Testis (tissue), 2 donors: ENCODE results near the gene DLAT.

ENCODE experiments used
- POLR2A ChIP-seq: fragments of 450-650 bp; IDR thresholded peaks from one replicate; pipeline ENCODE4 v1.6.1; 2017; ENCODE audit warnings: antibody characterized with exemption, mild to moderate bottlenecking, moderate library complexity
- TF ChIP-seq, protein P1 (sequence below), 3 experiments: fragments of 450-650 bp in 2 of 3; fragments of 200-600 bp in 1 of 3; sonication (generic) in 1 of 3; IDR thresholded peaks; one replicate each; pipeline ENCODE4 v1.5.1; 2016 to 2019; ENCODE audit warnings: antibody characterized with exemption in 3 of 3, mild to moderate bottlenecking in 2 of 3, moderate library complexity in 1 of 3

DNA sequence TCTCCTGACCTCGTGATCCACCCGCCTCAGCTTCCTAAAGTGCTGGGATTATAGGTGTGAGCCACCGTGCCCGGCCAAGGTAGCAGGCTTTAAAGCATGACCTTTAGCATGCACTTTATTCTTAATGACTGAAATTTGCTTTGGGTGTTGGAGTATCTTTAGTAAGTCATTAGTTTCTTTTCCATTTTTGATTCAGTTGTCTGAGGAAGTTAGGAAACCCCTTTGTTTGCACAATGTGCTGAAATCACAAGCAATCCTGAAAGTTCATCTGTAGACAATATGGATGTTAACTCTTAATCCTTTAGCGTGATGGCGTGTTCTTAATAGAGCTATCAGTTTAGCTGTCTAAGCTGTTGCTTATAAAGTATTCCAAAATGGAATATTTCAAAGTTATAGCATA is 78.2 kb downstream of the DLAT start:
- TF ChIP-seq, protein P1, sequence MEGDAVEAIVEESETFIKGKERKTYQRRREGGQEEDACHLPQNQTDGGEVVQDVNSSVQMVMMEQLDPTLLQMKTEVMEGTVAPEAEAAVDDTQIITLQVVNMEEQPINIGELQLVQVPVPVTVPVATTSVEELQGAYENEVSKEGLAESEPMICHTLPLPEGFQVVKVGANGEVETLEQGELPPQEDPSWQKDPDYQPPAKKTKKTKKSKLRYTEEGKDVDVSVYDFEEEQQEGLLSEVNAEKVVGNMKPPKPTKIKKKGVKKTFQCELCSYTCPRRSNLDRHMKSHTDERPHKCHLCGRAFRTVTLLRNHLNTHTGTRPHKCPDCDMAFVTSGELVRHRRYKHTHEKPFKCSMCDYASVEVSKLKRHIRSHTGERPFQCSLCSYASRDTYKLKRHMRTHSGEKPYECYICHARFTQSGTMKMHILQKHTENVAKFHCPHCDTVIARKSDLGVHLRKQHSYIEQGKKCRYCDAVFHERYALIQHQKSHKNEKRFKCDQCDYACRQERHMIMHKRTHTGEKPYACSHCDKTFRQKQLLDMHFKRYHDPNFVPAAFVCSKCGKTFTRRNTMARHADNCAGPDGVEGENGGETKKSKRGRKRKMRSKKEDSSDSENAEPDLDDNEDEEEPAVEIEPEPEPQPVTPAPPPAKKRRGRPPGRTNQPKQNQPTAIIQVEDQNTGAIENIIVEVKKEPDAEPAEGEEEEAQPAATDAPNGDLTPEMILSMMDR (IDR thresholded peaks at IDR 0.05), result no peak
- TF ChIP-seq POLR2A, result no peak
